Lower leg skin (tissue), 4 donors: ENCODE results near the gene PDGFD. TPM values are rescaled to one million over a fixed set of nuclear protein-coding genes. Genes with fewer than 3 reads are reported as not detected.

Experiments
- DNase-seq, 2 donors: peaks; one replicate each; pipeline ENCODE4 v3.0.0-alpha.2; 2019; ENCODE audit warnings: low spot score in 2 of 2
- H3K4me3 ChIP-seq: fragments of 200-600 bp; sonication (generic); 2 replicates; pipeline ENCODE4 v1.5.1; 2017; ENCODE audit warnings: mild to moderate bottlenecking, low read depth; ENCODE audit not compliant: poor library complexity, severe bottlenecking
- CTCF ChIP-seq, 3 donors: fragments of 450-650 bp; IDR thresholded peaks; one replicate each; pipeline ENCODE4 v1.5.1; 2016; ENCODE audit warnings: antibody characterized with exemption in 3 of 3, mild to moderate bottlenecking in 3 of 3, moderate library complexity in 2 of 3
- POLR2A ChIP-seq, 2 donors: fragments of 450-650 bp; IDR thresholded peaks; one replicate each; pipeline ENCODE4 v1.6.1; 2016 to 2017; ENCODE audit warnings: antibody characterized with exemption in 2 of 2, mild to moderate bottlenecking in 1 of 2, moderate library complexity in 1 of 2
- WGBS, 2 donors: methylation state at CpG; one replicate each; pipeline ENCODE4 v1.1.5; 2018; 5-methylcytosine and 5-hydroxymethylcytosine counted together
- intact Hi-C: fragments of 100-400 bp; cut with DNase I; formaldehyde crosslinking; loops from one replicate; pipeline ENCODE4 v1.15.0; 2023; ENCODE audit warnings: low total_unique reads
- total RNA-seq, 4 donors: library from RNA; depleted of rRNA; stranded (reverse); fragments of >200 nt; gene quantifications; one replicate each; pipeline ENCODE4 v1.1.0, GENCODE V29; 2016

PDGFD gene
- total RNA-seq, 4 donors from 2014 or later: 6.8 to 15.1 (median 10.5) TPM

GRCh38 chr11:104152941-104153505 is 10.9 kb downstream of the PDGFD start:
- intact Hi-C loops: no loop called here
- no peak for DNase-seq
- no peak overlapping the region for H3K4me3 ChIP-seq
- no peak for TF ChIP-seq POLR2A (IDR thresholded peaks at IDR 0.05)
- TF ChIP-seq CTCF (IDR thresholded peaks at IDR 0.05): no peak

- 86 to 91% methylated on average over 8 of the region's 8 CpGs for WGBS, 2 donors
- no peak for TF ChIP-seq CTCF (IDR thresholded peaks at IDR 0.05)
- TF ChIP-seq POLR2A (IDR thresholded peaks at IDR 0.05): no peak
- H3K4me3 ChIP-seq: no peak overlapping the region
- DNase-seq: no peak
- intact Hi-C loops: no loop called here
Observed at GRCh38 chr11:104151404-104152204, 12.3 kb downstream of the PDGFD start.

- no peak overlapping the region for H3K4me3 ChIP-seq
- 63 to 79% methylated on average over 2 of the region's 2 CpGs for WGBS, 2 donors
- TF ChIP-seq POLR2A (IDR thresholded peaks at IDR 0.05): no peak
- no peak for TF ChIP-seq CTCF (IDR thresholded peaks at IDR 0.05)
- intact Hi-C loops: no loop called here
- DNase-seq: no peak
Observed at GRCh38 chr11:104148706-104149105, 15.2 kb downstream of the PDGFD start.

GRCh38 chr11:104148074-104148473 is 15.9 kb downstream of the PDGFD start:
- TF ChIP-seq POLR2A (IDR thresholded peaks at IDR 0.05) (no peak), CTCF (IDR thresholded peaks at IDR 0.05) (no peak)
- intact Hi-C loops: no loop called here
- DNase-seq: no peak
- H3K4me3 ChIP-seq: no peak overlapping the region
- 22 to 30% methylated on average over 2 of the region's 2 CpGs for WGBS, 2 donors

GRCh38 chr11:104146943-104147342 is 17.0 kb downstream of the PDGFD start:
- TF ChIP-seq CTCF (IDR thresholded peaks at IDR 0.05) (no peak), POLR2A (IDR thresholded peaks at IDR 0.05) (no peak)
- 82 to 87% methylated on average over 3 of the region's 3 CpGs for WGBS, 2 donors

More at GRCh38 chr11:104146943-104147342, 17.0 kb downstream of the PDGFD start:
- DNase-seq: no peak
- intact Hi-C loops: no loop called here
- H3K4me3 ChIP-seq: no peak overlapping the region
